Measurements from ENCODE around the gene ELK3.
A peak's percentile ranks its signal among the peaks of the same experiment; 100 is the strongest.

The ELK3 gene

DNA sequence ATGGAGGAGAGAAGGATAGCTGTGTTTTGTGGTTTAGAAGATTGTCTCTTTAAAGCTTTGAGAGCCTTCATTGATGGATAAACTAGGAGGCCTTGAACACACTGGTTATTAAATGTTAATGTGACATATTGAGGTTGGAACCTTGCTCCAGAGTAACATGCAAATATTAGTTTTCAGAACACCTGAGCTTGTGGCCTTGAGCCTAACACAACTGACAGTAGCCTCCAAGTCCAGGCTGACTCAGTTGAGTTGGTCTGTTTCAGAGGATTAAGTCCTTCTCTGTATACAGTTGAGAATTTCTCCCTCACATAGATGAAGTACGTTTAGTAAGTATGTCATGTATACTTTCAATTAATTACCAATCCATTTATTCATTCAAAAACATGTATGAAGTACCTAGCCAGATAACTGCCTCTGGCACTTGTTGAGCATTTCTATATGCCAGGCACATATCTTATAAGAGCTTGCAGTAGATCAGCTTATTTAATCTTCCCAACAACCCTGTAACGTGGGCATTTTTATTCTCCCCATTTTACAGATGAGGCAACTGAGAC lies 63.5 kb downstream of the ELK3 start:
- TF ChIP-seq, protein P1, sequence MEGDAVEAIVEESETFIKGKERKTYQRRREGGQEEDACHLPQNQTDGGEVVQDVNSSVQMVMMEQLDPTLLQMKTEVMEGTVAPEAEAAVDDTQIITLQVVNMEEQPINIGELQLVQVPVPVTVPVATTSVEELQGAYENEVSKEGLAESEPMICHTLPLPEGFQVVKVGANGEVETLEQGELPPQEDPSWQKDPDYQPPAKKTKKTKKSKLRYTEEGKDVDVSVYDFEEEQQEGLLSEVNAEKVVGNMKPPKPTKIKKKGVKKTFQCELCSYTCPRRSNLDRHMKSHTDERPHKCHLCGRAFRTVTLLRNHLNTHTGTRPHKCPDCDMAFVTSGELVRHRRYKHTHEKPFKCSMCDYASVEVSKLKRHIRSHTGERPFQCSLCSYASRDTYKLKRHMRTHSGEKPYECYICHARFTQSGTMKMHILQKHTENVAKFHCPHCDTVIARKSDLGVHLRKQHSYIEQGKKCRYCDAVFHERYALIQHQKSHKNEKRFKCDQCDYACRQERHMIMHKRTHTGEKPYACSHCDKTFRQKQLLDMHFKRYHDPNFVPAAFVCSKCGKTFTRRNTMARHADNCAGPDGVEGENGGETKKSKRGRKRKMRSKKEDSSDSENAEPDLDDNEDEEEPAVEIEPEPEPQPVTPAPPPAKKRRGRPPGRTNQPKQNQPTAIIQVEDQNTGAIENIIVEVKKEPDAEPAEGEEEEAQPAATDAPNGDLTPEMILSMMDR (IDR thresholded peaks at IDR 0.05; ENCODE audit: low read depth, low read length) = no peak
- Histone ChIP-seq H3K27me3 (ENCODE audit: insufficient read depth, low read depth, severe bottlenecking) (no peaks in the 10 kb centered on the region), H3K36me3 (no peaks in the 10 kb centered on the region), H3K9me3 (ENCODE audit: severe bottlenecking) (no peaks in the 10 kb centered on the region), H3K4me3 (ENCODE audit: low read depth, low read length) (no peak overlapping the region), H3K27ac (no peak overlapping the region)
- no peak for DNase-seq

DNA sequence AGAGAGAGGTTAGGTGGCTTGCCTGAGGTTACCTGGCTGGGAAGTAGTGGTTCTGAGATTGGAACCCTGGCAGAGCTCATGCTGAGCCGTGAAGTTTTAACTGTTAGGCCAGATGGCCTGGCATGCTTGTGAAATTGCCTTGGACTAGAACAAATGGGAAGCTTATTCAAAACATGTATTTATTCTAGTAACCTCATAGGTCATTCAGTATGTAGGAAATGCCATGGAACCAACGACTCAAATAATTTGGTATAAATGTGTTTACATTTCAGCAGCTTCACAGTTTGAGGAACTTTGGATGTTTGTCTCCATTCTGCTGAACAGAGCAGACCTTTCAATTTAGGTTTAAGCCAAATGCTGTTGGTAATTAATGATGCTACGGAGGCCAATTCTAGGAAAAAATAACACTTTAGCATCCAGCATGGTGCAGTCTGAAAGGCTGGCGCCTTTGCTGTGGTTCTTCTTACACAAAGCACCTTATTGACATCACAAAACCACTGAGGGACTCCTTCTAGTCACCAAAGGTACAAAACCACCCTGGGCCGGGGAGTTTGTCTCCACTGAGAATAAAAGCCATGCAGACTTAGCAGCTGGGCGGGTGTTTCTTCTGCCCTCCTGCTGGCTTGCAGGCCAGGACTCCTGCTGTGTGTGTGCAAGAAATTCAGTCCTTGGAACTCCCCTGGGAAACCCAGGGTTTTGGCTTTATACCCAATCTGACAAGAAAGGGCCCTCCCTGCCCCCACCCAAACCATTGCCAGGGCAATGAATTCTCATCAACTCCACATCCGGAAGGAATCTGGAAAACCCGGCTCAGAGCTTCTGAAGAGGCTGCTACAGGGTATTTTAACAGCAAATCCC lies 64.2 kb downstream of the ELK3 start:
- no peaks in the 10 kb centered on the region for H3K27me3 ChIP-seq (ENCODE audit: insufficient read depth, low read depth, severe bottlenecking)
- no peaks in the 10 kb centered on the region for H3K36me3 ChIP-seq
- TF ChIP-seq, protein P1 (IDR thresholded peaks at IDR 0.05; ENCODE audit: low read depth, low read length) = no peak
- no peaks in the 10 kb centered on the region for H3K9me3 ChIP-seq (ENCODE audit: severe bottlenecking)
- no peak overlapping the region for H3K4me3 ChIP-seq (ENCODE audit: low read depth, low read length)
- peak overlapping the region; percentile 6; the same call in 1 of the 2 replicates for H3K27ac ChIP-seq
- no peak for DNase-seq

DNA sequence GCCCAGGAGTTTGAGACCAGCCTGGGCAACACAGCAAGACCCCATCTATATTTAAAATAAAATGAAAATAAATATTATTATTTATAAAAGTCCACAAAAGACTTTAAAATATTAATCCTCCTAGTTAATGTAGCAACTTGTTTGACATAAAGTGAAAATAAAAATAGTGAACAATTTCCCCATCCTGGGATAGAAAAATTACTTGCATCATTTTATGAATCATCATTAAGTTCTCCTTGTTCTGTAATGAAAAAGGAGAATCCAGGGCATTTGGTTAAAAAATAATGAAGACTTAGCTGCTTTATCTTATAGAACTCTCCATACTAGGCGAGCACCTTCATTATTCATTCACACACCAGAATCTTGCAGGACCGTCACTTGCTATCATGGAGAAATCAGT lies 66.1 kb downstream of the ELK3 start:
- no peak overlapping the region for H3K4me3 ChIP-seq (ENCODE audit: low read depth, low read length)
- TF ChIP-seq, protein P1 (IDR thresholded peaks at IDR 0.05; ENCODE audit: low read depth, low read length) = no peak
- H3K36me3 ChIP-seq = no peaks in the 10 kb centered on the region
- H3K27ac ChIP-seq = no peak overlapping the region
- H3K9me3 ChIP-seq (ENCODE audit: severe bottlenecking) = no peaks in the 10 kb centered on the region
- H3K27me3 ChIP-seq (ENCODE audit: insufficient read depth, low read depth, severe bottlenecking) = no peaks in the 10 kb centered on the region
- DNase-seq = no peak

DNA sequence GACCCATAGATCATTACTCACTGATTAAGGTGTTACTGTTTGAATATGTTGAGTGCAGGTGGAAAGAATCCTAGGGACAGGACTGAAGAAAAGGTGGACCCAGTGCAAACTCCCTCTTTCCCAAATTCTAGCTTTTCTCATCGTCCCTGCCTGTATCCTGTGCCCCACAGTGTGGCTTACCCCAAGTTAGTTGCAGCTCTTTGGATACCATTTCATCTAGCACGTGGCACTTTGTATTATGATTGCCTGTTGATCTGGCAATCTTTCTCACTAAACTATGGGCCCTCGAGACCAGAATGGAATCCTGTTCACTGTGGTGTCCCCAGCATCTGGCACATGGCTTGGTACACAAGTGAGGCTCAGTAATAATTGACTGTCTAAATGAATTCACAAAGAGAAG lies 66.5 kb downstream of the ELK3 start:
- H3K4me3 ChIP-seq (ENCODE audit: low read depth, low read length) = no peak overlapping the region
- TF ChIP-seq, protein P1 (IDR thresholded peaks at IDR 0.05; ENCODE audit: low read depth, low read length) = no peak
- no peaks in the 10 kb centered on the region for H3K9me3 ChIP-seq (ENCODE audit: severe bottlenecking)
- H3K27me3 ChIP-seq (ENCODE audit: insufficient read depth, low read depth, severe bottlenecking) = no peaks in the 10 kb centered on the region
- no peak overlapping the region for H3K27ac ChIP-seq
- DNase-seq = no peak
- no peaks in the 10 kb centered on the region for H3K36me3 ChIP-seq

DNA sequence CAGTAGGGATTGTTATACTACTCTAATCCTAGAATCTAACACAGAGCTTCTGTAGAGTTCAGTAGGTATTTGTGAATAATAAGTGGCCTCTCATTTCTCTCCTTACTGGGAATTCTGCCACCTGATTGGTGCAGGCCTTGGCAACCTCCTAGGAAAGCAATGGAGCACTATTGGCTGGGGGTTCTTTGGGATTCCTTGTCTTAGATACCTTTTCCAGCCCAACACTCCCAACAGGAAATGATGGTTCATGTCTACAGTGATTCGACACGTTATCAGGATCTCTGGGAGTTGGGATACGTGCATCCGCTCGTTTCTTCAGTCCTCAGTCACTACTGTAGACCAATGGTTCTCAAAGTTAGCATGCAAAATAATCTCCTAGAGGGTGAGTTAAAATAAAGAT lies 67.4 kb downstream of the ELK3 start:
- TF ChIP-seq, protein P1 (IDR thresholded peaks at IDR 0.05; ENCODE audit: low read depth, low read length) = no peak
- Histone ChIP-seq H3K36me3 (no peaks in the 10 kb centered on the region), H3K9me3 (ENCODE audit: severe bottlenecking) (no peaks in the 10 kb centered on the region), H3K27me3 (ENCODE audit: insufficient read depth, low read depth, severe bottlenecking) (no peaks in the 10 kb centered on the region), H3K27ac (no peak overlapping the region), H3K4me3 (ENCODE audit: low read depth, low read length) (no peak overlapping the region)
- no peak for DNase-seq
